NCI-H2029 (cell line): Measurements from ENCODE around the gene DUSP1.
A peak's percentile ranks its signal among the peaks of the same experiment; 100 is the strongest.
"Not testable (repeated sequence)": the region's sequence is repeated elsewhere in the genome, so short reads cannot be mapped to it uniquely, and the experiment has no call there.

Experiments used
- DNase-seq: peaks from one replicate; lab custom pipeline; 2025; lab: John Stamatoyannopoulos, UW

Gene DUSP1, protein sequence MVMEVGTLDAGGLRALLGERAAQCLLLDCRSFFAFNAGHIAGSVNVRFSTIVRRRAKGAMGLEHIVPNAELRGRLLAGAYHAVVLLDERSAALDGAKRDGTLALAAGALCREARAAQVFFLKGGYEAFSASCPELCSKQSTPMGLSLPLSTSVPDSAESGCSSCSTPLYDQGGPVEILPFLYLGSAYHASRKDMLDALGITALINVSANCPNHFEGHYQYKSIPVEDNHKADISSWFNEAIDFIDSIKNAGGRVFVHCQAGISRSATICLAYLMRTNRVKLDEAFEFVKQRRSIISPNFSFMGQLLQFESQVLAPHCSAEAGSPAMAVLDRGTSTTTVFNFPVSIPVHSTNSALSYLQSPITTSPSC

DNA sequence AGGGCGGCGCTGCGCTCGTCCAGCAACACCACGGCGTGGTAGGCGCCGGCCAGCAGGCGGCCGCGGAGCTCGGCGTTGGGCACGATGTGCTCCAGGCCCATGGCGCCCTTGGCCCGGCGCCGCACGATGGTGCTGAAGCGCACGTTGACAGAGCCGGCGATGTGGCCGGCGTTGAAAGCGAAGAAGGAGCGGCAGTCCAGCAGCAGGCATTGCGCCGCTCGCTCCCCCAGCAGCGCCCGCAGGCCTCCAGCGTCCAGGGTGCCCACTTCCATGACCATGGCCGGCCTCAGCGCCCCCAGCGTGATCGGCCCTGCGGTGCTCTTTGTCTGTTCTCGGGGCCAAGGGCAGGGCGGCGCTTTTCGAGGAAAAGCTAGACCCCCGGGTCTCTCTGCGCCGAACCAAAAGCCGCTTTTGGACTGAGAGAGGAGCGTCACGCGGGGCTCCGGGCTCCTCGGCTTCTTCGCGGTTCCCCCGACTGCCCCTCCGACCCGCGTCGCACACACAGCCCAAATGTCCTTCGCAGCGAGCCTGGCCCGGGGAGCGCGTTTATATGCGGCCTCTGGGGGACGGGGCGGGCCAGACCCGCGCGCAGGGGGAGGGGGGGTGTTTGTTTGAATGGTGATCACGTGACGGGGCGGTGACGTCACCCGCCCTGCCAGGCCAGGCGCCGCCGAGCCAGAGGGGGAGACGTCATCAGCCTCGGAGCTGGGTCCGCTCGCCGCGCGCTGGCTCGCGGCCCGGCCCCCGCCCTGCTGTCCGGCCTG is at the start of gene DUSP1:
DUSP1 (minus strand) TSS at position 521 of the 764 bp plus-strand sequence; CDS start at position 278, 243 bp downstream.
- peak; percentile 96 for DNase-seq

DNA sequence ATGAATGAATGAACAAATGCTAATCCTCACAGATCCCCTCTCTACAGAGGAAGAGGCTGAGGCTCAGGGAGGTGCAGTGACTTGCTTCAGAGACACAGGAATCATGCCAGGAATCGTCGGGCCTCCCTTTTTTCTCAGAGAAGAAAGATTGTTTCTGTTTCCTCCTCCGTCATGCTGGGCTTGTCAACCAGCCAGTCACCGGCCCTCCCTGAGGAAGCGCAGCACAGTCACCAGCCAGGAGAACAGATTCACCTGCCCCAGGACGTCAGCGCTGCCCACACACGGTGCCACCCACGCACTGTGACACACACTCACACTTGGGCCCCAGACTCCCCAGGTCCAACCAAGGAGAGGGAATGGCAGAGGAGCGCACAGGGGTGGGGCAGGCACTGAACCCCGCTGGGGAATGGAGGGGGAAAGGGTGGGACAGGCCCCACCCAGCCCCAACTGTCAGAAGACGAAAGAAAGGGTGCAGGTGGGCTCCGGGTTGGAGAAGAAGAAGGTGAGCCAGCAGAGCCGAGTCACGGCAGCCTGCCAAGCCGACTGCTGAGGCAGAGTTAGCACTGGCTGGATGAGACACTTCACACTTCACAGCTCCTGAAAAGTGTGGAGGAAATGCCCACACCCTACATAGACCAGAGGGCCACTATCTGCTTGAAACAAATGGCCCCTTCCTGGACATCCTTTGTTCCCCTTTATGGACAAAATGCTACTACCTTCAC is 49.2 kb upstream of the DUSP1 start:
- DNase-seq = no peak

DNA sequence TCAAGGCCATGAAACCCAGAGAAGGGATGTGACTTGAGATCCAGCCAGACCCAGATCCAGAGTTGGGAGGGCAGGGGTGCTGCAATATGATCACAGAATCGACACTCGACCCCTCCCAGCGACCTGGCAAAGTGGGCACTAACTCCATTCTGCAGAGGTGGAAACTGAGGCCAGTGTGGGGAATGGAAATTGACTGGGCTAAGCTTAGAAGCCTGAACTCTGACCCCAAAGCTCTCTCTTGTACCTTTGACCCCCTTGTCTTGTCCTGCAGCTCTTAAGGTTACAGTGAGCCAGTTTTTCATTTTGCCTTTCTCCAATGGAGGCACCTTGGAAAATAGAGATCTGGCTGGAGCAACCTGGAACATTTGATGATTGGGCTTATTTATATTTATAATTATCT is 48.6 kb upstream of the DUSP1 start:
- DNase-seq = no peak

DNA sequence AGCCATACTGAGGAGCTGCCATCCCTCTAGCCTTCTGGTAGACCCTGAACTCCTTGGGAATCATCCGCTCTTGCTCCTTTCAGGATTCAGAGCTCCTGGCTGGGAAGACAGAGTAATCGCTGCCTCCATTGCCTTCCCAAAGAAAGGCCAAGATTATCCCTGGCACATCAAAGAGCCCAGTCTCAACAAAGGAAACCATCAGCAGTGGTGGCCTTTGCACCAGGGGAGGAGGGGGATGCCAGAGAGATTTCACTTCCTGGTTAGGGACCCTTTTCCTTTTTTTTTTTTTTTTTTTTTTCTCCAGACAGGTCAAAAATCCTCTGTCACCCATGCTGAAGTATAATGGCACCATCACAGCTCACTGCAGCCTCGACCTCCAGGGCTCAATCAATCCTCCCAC is 47.1 kb upstream of the DUSP1 start:
- no peak for DNase-seq

DNA sequence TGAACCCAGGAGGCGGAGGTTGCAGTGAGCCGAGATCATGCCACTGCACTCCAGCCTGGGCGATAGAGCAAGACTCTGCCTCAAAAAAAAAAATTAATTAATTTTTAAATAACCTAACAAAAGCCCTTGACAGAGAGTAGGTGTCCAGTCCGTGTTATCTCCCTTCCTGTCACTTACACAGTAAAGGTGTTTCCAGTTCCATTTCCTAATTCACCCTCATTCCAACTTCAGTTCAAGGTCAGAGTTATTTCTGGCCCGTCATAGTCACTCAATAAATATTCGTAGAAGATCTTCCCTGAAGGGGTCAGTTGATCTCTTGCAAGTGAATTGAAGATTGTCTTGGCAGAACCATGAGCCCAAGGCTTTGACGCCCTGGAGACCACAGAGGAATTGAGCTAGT is 46.7 kb upstream of the DUSP1 start:
- DNase-seq = no peak

DNA sequence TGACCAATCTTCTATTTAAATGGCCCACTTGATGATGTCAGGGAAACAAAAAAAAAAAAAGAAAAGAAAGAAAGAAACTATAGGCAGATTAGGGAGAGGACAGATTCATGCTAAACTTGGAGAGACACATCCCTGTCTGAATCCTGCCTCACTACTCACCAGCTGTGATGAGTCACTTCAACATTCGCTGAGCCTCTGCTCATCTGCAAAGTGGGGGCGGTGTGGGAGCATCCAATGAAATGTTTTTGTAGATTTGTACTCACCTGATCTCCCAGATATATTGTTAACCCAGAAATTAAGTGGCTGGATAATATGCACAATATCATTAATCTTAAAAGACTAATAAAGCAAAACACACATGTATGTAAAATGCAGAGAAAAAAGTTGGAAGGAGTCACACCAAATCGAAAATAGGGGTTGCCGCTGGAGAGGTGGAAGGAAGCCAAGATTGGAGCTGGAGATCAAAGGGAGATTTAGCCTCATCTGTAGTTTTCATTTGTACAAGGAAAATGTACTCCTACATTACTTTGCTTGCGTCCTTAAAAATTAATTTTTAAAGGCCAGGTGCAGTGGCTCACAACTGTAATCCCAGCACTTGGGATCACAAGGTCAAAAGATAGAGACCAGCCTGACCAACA is 46.0 kb upstream of the DUSP1 start:
- no peak for DNase-seq

DNA sequence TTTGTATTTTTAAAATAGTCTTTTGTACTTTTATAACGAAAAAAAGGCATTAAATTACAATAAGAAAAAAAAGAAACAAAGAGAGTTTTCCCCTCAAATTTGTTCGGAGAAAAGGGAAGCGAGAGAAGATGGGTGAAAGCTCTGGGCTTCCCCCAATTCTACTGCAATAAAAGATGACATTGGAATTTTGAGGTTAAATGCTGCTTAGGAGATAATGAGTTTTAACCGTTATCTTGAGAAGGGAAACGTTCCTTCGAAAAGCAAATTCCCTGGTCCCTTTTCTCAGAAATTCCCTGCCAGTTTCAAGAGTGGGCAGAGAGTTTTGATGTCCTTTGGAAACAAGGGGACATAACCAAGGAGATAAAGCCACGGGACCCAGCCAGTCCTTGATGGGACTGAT is 44.6 kb upstream of the DUSP1 start:
- DNase-seq = no peak

DNA sequence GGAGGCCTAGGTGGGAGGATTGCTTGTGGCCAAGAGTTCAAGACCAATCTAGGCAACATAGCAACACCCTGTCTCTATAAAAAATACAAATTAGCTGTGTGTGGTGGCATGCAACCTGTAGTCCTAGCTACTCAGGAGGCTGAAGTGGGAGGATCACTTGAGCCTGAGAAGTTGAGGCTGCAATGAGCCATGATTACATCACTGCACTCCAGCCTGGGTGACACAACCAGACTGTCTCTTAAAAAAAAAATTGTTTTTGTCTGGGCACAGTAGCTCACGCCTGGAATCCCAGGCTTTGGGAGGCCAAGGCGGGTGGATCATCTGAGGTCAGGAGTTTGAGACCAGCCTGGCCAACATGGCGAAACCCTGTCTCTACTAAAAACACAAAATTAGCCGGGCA is 40.0 kb upstream of the DUSP1 start:
- not testable (repeated sequence) for DNase-seq

DNA sequence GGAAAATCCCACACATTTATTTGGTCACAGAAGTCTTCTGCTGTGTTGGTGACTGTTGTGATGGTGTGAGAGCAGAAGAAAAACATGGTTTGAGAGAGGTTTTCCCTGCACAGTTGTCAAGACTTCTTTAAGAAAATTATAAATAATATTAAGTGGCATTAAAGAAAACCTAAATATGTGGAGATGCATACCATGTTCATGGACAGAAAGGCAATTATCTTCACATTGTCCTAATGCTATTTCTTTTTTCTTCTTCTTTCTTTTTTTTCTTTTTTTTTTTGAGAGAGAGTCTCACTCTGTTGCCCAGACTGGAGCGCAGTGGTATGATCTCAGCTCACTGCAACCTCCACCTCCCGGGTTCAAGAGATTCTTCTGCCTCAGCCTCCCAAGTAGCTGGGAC is 38.8 kb upstream of the DUSP1 start:
- DNase-seq = no peak

DNA sequence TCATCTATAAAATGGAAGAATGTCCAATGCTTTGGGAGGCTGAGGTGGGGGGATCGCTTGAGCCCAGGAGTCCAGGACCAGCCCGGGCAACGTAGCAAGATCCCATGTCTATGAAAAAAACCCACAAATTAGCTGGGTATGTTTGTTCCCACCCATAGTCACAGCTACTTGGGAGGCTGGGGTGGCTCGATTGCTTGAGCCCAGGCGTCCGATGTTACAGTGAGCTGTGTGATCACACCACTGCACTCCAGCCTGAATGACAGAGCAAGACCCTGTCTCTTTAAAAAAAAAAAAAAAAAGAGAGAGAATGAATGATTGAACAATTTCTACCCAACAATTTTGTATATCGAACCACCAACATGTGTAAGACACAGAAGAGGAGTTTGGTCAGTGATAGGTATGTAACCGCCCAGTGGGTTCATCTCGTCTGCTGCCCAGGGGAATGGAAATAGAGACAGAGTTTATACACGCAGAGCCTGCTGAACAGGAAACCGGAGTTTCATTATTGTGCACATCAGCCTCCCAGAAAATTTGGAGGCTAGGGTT is 36.8 kb upstream of the DUSP1 start:
- no peak for DNase-seq

DNA sequence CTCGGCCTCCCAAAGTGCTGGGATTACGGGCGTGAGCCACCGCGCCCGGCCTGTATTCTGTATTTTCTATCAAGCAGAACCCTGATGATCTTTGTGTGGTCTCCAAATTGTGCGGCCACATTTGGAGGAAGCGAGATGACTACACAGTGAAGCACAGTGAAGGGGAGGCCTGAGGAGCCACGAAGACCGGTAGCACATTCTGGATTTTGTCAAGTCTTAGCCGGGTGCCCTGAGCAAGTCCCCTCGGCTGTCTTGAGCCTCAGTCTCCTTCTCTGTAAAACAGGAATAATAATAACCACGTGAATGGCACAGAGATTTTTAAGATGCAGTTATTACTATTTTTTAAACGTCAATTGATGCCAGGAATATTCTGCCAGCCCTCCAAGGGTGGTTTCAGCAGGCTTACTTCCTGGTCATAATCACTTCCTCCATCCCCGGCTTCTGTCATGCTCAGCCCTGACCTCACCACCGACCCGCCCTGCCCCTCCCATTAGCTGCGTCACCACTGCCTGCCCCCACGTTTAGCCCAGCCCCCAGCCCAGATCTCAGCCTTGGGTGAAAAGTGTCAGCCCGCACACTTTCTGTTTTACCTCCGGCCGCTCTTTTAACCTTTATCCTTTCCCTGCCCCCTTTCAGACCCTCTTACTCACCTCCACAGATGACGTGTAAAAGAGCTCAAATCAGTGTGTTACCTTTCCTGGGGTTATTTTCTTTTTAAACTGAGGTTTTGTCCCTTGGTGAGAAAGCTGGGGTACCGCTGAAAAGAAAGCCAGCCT is 36.1 kb upstream of the DUSP1 start:
- DNase-seq = peak; percentile 56

DNA sequence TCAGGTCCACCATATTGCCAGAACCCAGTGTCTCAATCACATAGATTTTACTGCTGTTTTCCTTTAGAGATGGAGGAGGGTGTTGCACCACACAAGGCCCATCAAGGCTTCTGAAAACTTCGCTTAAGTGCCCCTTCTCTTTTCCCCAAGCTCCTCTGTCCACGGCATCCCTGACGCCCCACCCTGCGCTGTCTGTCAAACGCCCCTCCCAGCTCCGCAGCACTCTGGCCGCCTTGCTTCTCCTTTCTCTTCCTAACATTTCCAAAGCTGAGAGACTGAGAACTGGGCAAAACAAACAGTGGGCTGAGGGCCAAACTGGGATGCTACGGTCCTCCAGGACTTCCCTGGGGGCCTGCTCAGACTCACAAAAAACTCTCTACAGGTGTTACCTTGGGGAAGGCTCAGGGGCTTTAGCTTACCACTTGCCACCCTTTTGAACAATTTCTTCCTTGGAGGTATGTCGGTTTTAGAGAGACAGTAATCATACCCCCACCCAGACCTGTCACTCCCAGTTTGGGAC is 34.8 kb upstream of the DUSP1 start:
- DNase-seq = no peak

DNA sequence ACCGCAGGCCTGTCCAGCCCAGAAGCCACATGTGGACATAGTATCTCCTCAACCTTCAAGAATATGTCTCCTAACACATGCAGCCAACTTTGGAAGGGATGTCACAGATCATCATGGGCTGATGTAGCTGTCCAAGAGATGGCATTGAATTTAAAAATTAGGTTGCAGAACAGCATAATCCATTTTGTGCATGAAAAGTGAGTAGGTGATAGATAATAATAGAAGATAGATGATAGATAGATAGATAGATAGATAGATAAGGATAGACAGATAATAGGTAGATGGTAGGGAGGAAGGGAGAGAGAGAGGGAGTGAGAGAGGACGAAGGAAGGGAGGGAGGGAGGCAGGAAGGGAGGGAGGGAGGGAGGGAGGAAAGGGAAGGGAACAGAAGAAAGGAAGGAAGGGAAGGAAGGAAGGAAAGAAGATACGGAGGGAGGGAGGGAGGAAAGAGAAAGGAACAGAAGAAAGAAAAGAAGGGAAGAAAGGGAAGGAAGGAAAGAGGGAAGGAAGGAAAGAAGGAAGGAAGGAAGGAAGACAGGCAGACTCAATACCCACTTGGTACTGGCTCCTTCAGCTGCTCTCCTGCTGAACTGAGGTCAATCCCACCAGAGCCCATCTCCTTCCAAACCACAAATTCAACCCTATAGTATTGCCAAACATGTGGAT is 34.2 kb upstream of the DUSP1 start:
- no peak for DNase-seq

DNA sequence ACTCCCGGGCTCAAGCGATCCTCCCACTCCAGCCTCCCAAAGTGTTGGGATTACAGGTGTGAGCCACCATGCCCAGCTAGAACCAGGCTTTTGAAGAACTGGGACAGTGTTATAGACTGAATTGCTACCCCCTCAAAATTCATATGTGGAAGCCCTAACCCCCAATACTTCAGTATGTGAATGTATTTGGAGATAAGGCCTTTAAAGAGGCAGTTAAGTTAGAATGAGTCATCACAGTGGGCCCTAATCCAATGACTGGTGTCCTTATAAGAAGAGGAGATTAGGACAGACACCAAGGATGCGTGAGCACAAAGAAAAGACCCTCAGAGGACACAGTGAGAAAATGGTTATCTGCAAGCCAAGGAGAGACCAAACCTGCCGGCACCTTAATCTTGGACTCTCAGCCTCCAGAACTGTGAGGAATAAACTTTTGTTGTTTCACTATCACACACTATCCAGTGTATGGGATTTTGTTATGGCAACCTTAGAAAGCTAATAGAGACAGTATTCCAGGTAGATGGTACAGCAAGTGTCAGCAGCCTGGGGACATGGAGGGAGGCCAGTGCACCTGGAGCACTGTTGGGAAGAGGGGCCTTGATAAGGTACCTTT is 31.7 kb upstream of the DUSP1 start:
- DNase-seq = no peak

DNA sequence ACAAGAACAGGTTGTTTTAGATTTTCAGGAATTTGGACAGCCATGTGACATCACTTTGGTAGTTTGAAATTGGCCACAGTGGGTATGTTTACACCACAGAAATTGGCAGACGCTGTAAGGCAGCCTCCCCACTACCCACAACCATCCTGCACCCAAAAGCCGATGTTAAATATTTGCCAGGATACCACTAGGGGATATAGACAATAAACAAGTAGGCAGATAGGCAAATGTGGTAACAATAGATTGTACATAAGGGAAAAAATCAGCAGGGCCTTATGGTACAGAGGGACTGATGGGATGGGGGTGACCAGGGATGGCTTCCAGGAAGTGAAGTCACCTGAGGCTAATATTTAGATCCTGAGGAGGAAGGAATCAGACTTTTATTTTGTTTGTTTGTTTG is 31.1 kb upstream of the DUSP1 start:
- DNase-seq = no peak

DNA sequence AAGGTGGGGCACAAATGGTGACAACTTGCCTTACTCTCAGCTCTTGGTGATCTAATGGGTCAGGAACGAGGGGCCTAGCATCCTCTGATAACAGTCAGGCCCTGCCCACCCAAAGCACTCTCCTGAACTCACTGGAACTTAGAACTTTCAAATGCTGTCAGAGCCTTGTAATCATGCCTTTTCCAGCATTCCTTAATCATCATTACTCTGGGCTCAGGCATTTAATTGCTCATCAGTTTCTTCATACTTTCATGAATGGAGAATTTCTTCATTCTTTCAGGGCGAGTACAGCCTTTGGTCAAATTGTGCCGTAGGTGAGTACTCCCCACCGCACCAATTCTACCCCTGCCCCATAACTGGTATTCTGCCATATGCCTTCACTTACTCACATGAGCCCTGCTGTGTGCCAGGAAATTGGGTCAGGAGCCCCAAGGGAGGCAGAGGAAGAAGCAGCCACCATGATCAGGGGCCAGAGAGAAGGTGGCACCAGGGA is 30.2 kb upstream of the DUSP1 start:
- DNase-seq = no peak

DNA sequence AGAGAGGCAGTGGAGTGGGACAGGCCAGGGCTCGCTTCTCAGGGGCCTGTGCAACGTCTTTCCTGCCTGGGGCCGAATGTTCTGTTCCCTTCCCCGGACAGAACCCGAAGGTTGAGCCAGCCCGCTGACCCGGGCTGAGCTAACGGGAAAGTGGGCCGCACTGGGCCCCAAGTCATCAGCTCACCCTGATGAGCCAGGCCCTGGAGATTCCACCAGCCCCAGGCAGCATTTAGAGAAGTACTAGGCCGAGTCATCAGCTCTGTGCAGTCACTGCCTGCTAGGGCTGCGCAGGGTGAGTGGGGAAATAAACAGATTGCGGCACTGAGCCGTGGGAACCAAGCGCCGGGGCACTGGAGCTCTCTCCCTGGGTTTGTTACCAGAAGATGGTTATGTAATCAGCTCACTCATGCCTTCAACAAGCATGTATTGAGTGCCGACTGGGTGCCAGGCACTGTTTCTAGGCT is 29.1 kb upstream of the DUSP1 start:
- DNase-seq = no peak

DNA sequence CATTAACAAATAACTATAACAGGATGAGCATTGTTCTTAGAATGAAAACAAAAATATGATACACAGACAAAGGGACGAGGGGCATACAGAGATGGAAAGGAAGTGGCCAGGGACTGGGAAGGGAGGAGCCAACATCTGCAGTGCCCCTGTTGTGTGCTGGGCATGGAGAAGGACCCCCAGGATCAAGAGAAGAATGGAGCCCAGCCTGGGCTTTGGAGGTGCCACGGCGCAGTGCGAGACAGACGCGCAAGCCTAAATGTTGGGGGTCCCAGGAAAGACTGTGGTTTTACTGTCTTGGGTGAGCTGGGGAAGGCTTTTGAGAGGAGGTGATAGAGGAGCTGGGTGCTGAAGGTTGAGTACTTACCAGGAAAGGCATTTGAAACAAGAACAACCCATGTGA is 28.4 kb upstream of the DUSP1 start:
- DNase-seq = no peak

DNA sequence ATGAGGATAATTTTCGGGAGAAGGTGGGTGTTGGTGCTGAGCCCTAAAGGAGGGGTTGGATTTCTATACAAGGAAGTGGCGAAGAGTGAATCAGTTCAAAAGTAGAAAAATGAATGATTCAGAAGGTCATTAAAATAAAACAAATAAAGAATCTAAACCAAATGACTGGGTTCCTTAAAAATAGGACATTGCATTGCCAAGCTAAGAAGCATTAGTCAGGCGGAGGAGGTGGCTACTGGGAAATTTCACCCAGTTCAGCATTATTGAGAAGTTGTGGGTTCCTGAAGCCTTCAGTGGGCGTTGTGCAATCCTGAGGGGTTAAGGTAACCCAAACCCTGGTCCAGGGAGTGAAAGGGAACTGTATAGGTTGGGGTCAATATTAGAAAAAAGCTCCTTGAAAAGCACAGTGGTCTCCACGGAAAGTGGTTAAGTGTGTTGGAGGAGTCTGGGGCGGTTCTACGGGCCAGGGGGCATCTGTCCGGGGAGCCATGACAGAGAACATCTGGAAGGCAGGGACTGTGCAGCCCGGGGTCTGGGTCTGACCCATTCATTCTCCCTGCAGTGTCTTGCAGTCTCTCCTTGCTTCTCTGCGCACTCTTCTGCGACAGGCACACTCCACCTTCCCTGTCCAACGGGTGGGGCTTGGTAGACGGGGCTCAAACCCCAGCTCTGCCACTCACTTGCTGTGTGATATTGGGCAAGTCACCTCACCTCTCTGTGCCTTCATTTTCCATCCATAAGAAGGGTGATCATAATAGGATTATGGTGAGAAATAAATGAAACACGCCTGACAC is 27.6 kb upstream of the DUSP1 start:
- DNase-seq = no peak
